Muscle of leg (tissue), 11 donors: ENCODE data around the gene CARHSP1. TPM values are rescaled to one million over a fixed set of nuclear protein-coding genes. Genes with fewer than 3 reads are reported as not detected.

Experiments
- DNase-seq: peaks from one replicate; pipeline ENCODE4 v3.0.0; 2013
- H3K27ac ChIP-seq: one replicate; pipeline ENCODE4 v1.5.1; 2013; ENCODE audit warnings: mild to moderate bottlenecking, low read length, control low read depth
- H3K27me3 ChIP-seq: one replicate; pipeline ENCODE4 v1.6.1; 2013; ENCODE audit warnings: low read length; ENCODE audit not compliant: control insufficient read depth, insufficient read depth
- H3K36me3 ChIP-seq: one replicate; pipeline ENCODE4 v1.6.1; 2013; ENCODE audit warnings: low read length; ENCODE audit not compliant: control insufficient read depth, insufficient read depth
- H3K4me1 ChIP-seq: one replicate; pipeline ENCODE4 v1.6.1; 2013; ENCODE audit warnings: low read length; ENCODE audit not compliant: control insufficient read depth, insufficient read depth
- H3K4me3 ChIP-seq: one replicate; pipeline ENCODE4 v1.5.1; 2013; ENCODE audit warnings: low read length, control low read depth
- H3K9me3 ChIP-seq: replicated peaks from 2 replicates; pipeline ENCODE4 v1.6.1; 2013; ENCODE audit warnings: low read depth, low read length; ENCODE audit not compliant: control insufficient read depth
- whole genome bisulfite sequencing: methylation state at CpG from one replicate; pipeline ENCODE4 v1.1.5; 2013; ENCODE audit warnings: missing lambda C conversion rate; ENCODE audit not compliant: insufficient coverage; 5-methylcytosine and 5-hydroxymethylcytosine counted together
- polyA plus RNA-seq, 8 donors: library from polyadenylated mRNA; unstranded; fragments of 120-200 nt; gene quantifications; one replicate each; pipeline versions ENCODE4 v1.2.1 to v1.2.3, GENCODE V29; 2013; ENCODE audit warnings: inconsistent platforms in 1 of 8, low replicate concordance in 1 of 8; ENCODE audit not compliant: insufficient read length in 8 of 8, insufficient read depth in 1 of 8
- total RNA-seq: library from RNA; stranded (reverse); fragments of 120-200 nt; gene quantifications from one replicate; pipeline ENCODE4 v1.2.4, GENCODE V29; 2013

CARHSP1 gene
- total and polyA plus RNA-seq, 9 donors, result 100 to 151 (median 134) TPM

- Histone ChIP-seq H3K4me3 (no peak overlapping the region), H3K4me1 (peaks cover 37% of the 10 kb centered on the region), H3K27ac (no peak overlapping the region), H3K27me3 (no peaks in the 10 kb centered on the region), H3K9me3 (no peaks in the 10 kb centered on the region), H3K36me3 (peaks cover 51% of the 10 kb centered on the region)
- DNase-seq, result no peak
- 88% methylated on average over 25 of the region's 31 CpGs for WGBS
Observed at GRCh38 chr16:8858994-8859912, 9.6 kb downstream of the CARHSP1 start.

- Histone ChIP-seq H3K9me3 (no peaks in the 10 kb centered on the region), H3K27ac (no peak overlapping the region), H3K4me1 (peaks cover 8% of the 10 kb centered on the region), H3K27me3 (no peaks in the 10 kb centered on the region), H3K4me3 (no peak overlapping the region), H3K36me3 (peaks cover 73% of the 10 kb centered on the region)
- WGBS, result 63% methylated on average over 4 of the region's 5 CpGs
- no peak for DNase-seq
Observed at GRCh38 chr16:8855972-8856371, 12.8 kb downstream of the CARHSP1 start.

GRCh38 chr16:8855051-8855786 is 13.6 kb downstream of the CARHSP1 start:
- Histone ChIP-seq H3K27ac (no peak overlapping the region), H3K27me3 (no peaks in the 10 kb centered on the region), H3K9me3 (no peaks in the 10 kb centered on the region), H3K36me3 (peaks cover 78% of the 10 kb centered on the region), H3K4me3 (no peak overlapping the region), H3K4me1 (peaks cover 9% of the 10 kb centered on the region)
- 86% methylated on average over 6 of the region's 11 CpGs for WGBS
- DNase-seq, result no peak

- Histone ChIP-seq H3K4me3 (no peak overlapping the region), H3K9me3 (no peaks in the 10 kb centered on the region), H3K27me3 (no peaks in the 10 kb centered on the region), H3K27ac (no peak overlapping the region), H3K36me3 (peaks cover 83% of the 10 kb centered on the region), H3K4me1 (peaks cover 6% of the 10 kb centered on the region)
- 100% methylated on average over 1 of the region's 9 CpGs for WGBS
- DNase-seq, result no peak
Observed at GRCh38 chr16:8854298-8854948, 14.4 kb downstream of the CARHSP1 start.

GRCh38 chr16:8853611-8854010 is 15.2 kb downstream of the CARHSP1 start:
- peaks cover 6% of the 10 kb centered on the region for H3K4me1 ChIP-seq
- no peaks in the 10 kb centered on the region for H3K27me3 ChIP-seq
- no peaks in the 10 kb centered on the region for H3K9me3 ChIP-seq
- no peak overlapping the region for H3K27ac ChIP-seq
- WGBS, result 90% methylated on average over 7 of the region's 7 CpGs
- H3K4me3 ChIP-seq, result no peak overlapping the region
- H3K36me3 ChIP-seq, result peaks cover 83% of the 10 kb centered on the region
- no peak for DNase-seq

- Histone ChIP-seq H3K4me1 (peaks cover 6% of the 10 kb centered on the region), H3K27me3 (no peaks in the 10 kb centered on the region), H3K27ac (no peak overlapping the region), H3K36me3 (peaks cover 84% of the 10 kb centered on the region), H3K9me3 (no peaks in the 10 kb centered on the region), H3K4me3 (no peak overlapping the region)
- WGBS, result 85% methylated on average over 3 of the region's 7 CpGs
- no peak for DNase-seq
Observed at GRCh38 chr16:8853150-8853549, 15.7 kb downstream of the CARHSP1 start.

- no peaks in the 10 kb centered on the region for H3K9me3 ChIP-seq
- no peak overlapping the region for H3K4me3 ChIP-seq
- WGBS, result 78% methylated on average over 5 of the region's 8 CpGs
- peaks cover 6% of the 10 kb centered on the region for H3K4me1 ChIP-seq
- no peak for DNase-seq
- peaks cover 85% of the 10 kb centered on the region for H3K36me3 ChIP-seq
- no peak overlapping the region for H3K27ac ChIP-seq
- no peaks in the 10 kb centered on the region for H3K27me3 ChIP-seq
Observed at GRCh38 chr16:8852534-8852933, 16.3 kb downstream of the CARHSP1 start.

GRCh38 chr16:8851761-8852403 is 16.9 kb downstream of the CARHSP1 start:
- 88% methylated on average over 6 of the region's 8 CpGs for WGBS
- no peaks in the 10 kb centered on the region for H3K27me3 ChIP-seq
- H3K4me1 ChIP-seq, result peaks cover 10% of the 10 kb centered on the region
- no peaks in the 10 kb centered on the region for H3K9me3 ChIP-seq
- DNase-seq, result no peak
- no peak overlapping the region for H3K27ac ChIP-seq
- peaks cover 89% of the 10 kb centered on the region for H3K36me3 ChIP-seq
- H3K4me3 ChIP-seq, result no peak overlapping the region

- 13% methylated on average over 5 of the region's 11 CpGs for WGBS
- H3K4me1 ChIP-seq, result peaks cover 15% of the 10 kb centered on the region
- no peak overlapping the region for H3K27ac ChIP-seq
- H3K9me3 ChIP-seq, result no peaks in the 10 kb centered on the region
- peak; percentile 54 for DNase-seq
- H3K27me3 ChIP-seq, result no peaks in the 10 kb centered on the region
- peaks cover 80% of the 10 kb centered on the region for H3K36me3 ChIP-seq
- no peak overlapping the region for H3K4me3 ChIP-seq
Observed at GRCh38 chr16:8850279-8850885, 18.4 kb downstream of the CARHSP1 start.
